ENCODE measurements around the gene UBA5.
A peak's percentile ranks its signal among the peaks of the same experiment; 100 is the strongest.

Gene UBA5

GRCh38 chr3:132657869-132658747, 2.0 kb upstream of the UBA5 start:
- ATAC-seq = no peak
- no peak for TF ChIP-seq ZNF70 (CRISPR knock-in tag; IDR thresholded peaks at IDR 0.05)
- no peak for TF ChIP-seq ARNTL (CRISPR knock-in tag; IDR thresholded peaks at IDR 0.05; ENCODE audit: borderline replicate concordance, low read depth)
- no peak for TF ChIP-seq PPARA (CRISPR knock-in tag; IDR thresholded peaks at IDR 0.05; ENCODE audit: borderline replicate concordance)
- no peak for TF ChIP-seq ZNF8 (CRISPR knock-in tag; IDR thresholded peaks at IDR 0.05)
- no peak for TF ChIP-seq TOX (CRISPR knock-in tag; IDR thresholded peaks at IDR 0.05; ENCODE audit: borderline replicate concordance)
- no peak for TF ChIP-seq ISL1 (CRISPR knock-in tag; IDR thresholded peaks at IDR 0.05)
- no peak for TF ChIP-seq TSHZ2 (CRISPR knock-in tag; IDR thresholded peaks at IDR 0.05)

- peak; percentile 9 for ATAC-seq
- no peak for TF ChIP-seq TSHZ2 (CRISPR knock-in tag; IDR thresholded peaks at IDR 0.05)
- no peak for TF ChIP-seq GLIS3 (CRISPR knock-in tag; IDR thresholded peaks at IDR 0.05)
Measured at GRCh38 chr3:132659000-132659364, 1.1 kb upstream of the UBA5 start.

GRCh38 chr3:132659365-132660051, 621 bp upstream of the UBA5 start, which contains the start of gene ACAD11:
Gene ACAD11 (minus strand): TSS chr3:132659809. CDS start chr3:132659751, 58 bp downstream.
- peak; percentile 88 for ATAC-seq
- TF ChIP-seq SNAI2 (CRISPR knock-in tag; IDR thresholded peaks at IDR 0.05) (no peak), OSR1 (CRISPR knock-in tag; IDR thresholded peaks at IDR 0.05) (no peak), ZNF70 (CRISPR knock-in tag; IDR thresholded peaks at IDR 0.05) (0 out of 2 replicates have a peak, but pooled peaks have one; percentile 39), PPARA (CRISPR knock-in tag; IDR thresholded peaks at IDR 0.05; ENCODE audit: borderline replicate concordance) (no peak), PATZ1 (CRISPR knock-in tag; IDR thresholded peaks at IDR 0.05; ENCODE audit: borderline replicate concordance) (no peak), TSHZ2 (CRISPR knock-in tag; IDR thresholded peaks at IDR 0.05) (no peak)

- no peak; the same call in 1 of the 3 replicates for ATAC-seq
- TF ChIP-seq POU6F1 (CRISPR knock-in tag; IDR thresholded peaks at IDR 0.05; ENCODE audit: borderline replicate concordance, low read depth) (no peak), ESRRG (CRISPR knock-in tag; IDR thresholded peaks at IDR 0.05) (no peak), RARB (CRISPR knock-in tag; IDR thresholded peaks at IDR 0.05) (no peak), CREB5 (CRISPR knock-in tag; IDR thresholded peaks at IDR 0.05; ENCODE audit: low read depth) (no peak), BACH2 (CRISPR knock-in tag; IDR thresholded peaks at IDR 0.05; ENCODE audit: borderline replicate concordance) (no peak), ISL1 (CRISPR knock-in tag; IDR thresholded peaks at IDR 0.05) (no peak), CSDC2 (CRISPR knock-in tag; IDR thresholded peaks at IDR 0.05) (no peak), TCF4 (CRISPR knock-in tag; IDR thresholded peaks at IDR 0.05; ENCODE audit: borderline replicate concordance) (no peak), CSRNP3 (CRISPR knock-in tag; IDR thresholded peaks at IDR 0.05) (no peak), ARNTL (CRISPR knock-in tag; IDR thresholded peaks at IDR 0.05; ENCODE audit: borderline replicate concordance, low read depth) (no peak)
Measured at GRCh38 chr3:132660811-132661070, 612 bp downstream of the UBA5 start.

All from SK-N-SH treated with all-trans-retinoic acid at 6 μM for 48 hours (cell line).